ENCODE measurements around the gene NTRK2. TPM values are rescaled to one million over a fixed set of nuclear protein-coding genes. Genes with fewer than 3 reads are reported as not detected.

The NTRK2 gene
- total RNA-seq, 1 donor from 2014 or later: 16.0 TPM

DNA sequence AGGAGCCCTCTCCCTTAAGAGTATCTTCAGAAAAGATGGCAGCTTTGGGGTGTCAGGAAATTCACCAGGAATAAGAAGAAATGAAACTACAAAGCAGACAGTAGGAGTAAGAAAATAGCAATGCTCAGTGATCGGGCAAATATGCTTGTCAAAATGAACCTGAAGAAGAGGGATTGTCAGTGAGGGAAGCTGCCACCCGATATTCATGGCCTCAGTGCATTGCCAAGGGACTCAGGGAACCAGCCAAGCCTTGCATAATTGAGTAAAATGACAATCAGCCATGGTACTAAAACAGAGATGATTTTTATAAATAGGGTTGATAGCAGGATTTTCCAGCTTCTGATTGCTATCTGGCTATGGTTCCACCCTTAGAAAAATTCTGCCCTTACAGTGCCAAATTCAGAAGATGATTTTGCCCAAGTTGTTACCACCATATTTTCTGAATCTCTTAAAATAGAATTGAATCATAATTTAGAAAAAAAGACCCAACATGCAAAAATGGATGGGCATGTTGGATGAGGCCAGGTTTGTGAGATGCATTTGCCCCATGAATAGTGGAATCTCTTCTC, 274.0 kb downstream of the NTRK2 start:
- intact Hi-C loops (cut with DNase I): no loop called here
- H3K4me3 ChIP-seq: no peak overlapping the region
- no peaks in the 10 kb centered on the region for H3K9me3 ChIP-seq
- no peaks in the 10 kb centered on the region for H3K36me3 ChIP-seq
- TF ChIP-seq, protein P1, sequence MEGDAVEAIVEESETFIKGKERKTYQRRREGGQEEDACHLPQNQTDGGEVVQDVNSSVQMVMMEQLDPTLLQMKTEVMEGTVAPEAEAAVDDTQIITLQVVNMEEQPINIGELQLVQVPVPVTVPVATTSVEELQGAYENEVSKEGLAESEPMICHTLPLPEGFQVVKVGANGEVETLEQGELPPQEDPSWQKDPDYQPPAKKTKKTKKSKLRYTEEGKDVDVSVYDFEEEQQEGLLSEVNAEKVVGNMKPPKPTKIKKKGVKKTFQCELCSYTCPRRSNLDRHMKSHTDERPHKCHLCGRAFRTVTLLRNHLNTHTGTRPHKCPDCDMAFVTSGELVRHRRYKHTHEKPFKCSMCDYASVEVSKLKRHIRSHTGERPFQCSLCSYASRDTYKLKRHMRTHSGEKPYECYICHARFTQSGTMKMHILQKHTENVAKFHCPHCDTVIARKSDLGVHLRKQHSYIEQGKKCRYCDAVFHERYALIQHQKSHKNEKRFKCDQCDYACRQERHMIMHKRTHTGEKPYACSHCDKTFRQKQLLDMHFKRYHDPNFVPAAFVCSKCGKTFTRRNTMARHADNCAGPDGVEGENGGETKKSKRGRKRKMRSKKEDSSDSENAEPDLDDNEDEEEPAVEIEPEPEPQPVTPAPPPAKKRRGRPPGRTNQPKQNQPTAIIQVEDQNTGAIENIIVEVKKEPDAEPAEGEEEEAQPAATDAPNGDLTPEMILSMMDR (IDR thresholded peaks at IDR 0.05): no peak
- TF ChIP-seq POLR2AphosphoS5 (IDR thresholded peaks at IDR 0.05; ENCODE audit: insufficient read depth in 1 of 2, low read depth in 1 of 2) (no peak), POLR2A (IDR thresholded peaks at IDR 0.05) (no peak)
- no peak for DNase-seq (ENCODE audit: extremely low spot score in 2 of 2)
- no peak overlapping the region for H3K27ac ChIP-seq
- H3K27me3 ChIP-seq: no peaks in the 10 kb centered on the region
- peaks cover 10% of the 10 kb centered on the region for H3K4me1 ChIP-seq

GRCh38 chr9:84945878-84946538, 276.5 kb downstream of the NTRK2 start:
- H3K9me3 ChIP-seq: no peaks in the 10 kb centered on the region
- no peaks in the 10 kb centered on the region for H3K27me3 ChIP-seq
- no peak overlapping the region for H3K27ac ChIP-seq
- H3K4me3 ChIP-seq: no peak overlapping the region
- DNase-seq (ENCODE audit: extremely low spot score in 2 of 2): no peak
- H3K4me1 ChIP-seq: peaks cover 10% of the 10 kb centered on the region
- intact Hi-C loops (cut with DNase I): no loop called here
- no peak for TF ChIP-seq POLR2A (IDR thresholded peaks at IDR 0.05)
- TF ChIP-seq, protein P1 (IDR thresholded peaks at IDR 0.05): no peak
- no peak for TF ChIP-seq POLR2AphosphoS5 (IDR thresholded peaks at IDR 0.05; ENCODE audit: insufficient read depth in 1 of 2, low read depth in 1 of 2)
- H3K36me3 ChIP-seq: no peaks in the 10 kb centered on the region

DNA sequence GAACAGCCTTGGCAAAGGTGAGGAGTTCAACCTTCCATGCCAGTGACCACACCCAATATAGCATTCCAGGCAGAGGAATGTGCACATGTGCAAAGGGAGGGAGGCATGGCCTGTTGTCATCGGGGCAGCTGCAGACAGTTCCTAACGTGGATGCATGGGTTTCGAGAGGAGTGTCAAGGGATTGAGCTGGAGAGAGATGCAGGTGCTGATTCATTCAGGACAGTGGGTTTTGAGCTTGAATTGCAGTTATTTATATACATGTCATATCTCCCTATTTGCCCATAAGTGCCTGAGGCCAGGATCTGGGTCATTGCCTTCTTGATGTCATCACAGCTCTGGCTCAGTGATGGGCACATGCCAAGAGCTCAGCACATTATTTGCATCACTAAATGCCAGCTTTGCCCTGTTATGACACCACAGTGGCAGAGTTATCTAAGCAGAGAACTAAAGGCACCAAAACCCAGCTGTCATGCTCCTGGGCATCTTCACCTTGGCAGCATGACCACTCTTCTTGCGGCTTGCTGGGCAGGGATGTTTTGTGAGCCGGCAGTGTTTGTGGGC, 278.0 kb downstream of the NTRK2 start:
- H3K27me3 ChIP-seq: no peaks in the 10 kb centered on the region
- no peak overlapping the region for H3K27ac ChIP-seq
- intact Hi-C loops (cut with DNase I): no loop called here
- no peaks in the 10 kb centered on the region for H3K36me3 ChIP-seq
- DNase-seq (ENCODE audit: extremely low spot score in 2 of 2): no peak
- peaks cover 16% of the 10 kb centered on the region for H3K4me1 ChIP-seq
- H3K9me3 ChIP-seq: no peaks in the 10 kb centered on the region
- TF ChIP-seq, protein P1 (IDR thresholded peaks at IDR 0.05): no peak
- TF ChIP-seq POLR2A (IDR thresholded peaks at IDR 0.05) (no peak), POLR2AphosphoS5 (IDR thresholded peaks at IDR 0.05; ENCODE audit: insufficient read depth in 1 of 2, low read depth in 1 of 2) (no peak)
- no peak overlapping the region for H3K4me3 ChIP-seq

GRCh38 chr9:84949258-84949657, 279.7 kb downstream of the NTRK2 start:
- no peaks in the 10 kb centered on the region for H3K36me3 ChIP-seq
- no peaks in the 10 kb centered on the region for H3K9me3 ChIP-seq
- peaks cover 16% of the 10 kb centered on the region for H3K4me1 ChIP-seq
- no peaks in the 10 kb centered on the region for H3K27me3 ChIP-seq
- no peak overlapping the region for H3K4me3 ChIP-seq
- intact Hi-C loops (cut with DNase I): no loop called here
- DNase-seq (ENCODE audit: extremely low spot score in 2 of 2): no peak
- H3K27ac ChIP-seq: no peak overlapping the region
- no peak for TF ChIP-seq POLR2A (IDR thresholded peaks at IDR 0.05)
- TF ChIP-seq POLR2AphosphoS5 (IDR thresholded peaks at IDR 0.05; ENCODE audit: insufficient read depth in 1 of 2, low read depth in 1 of 2): no peak

DNA sequence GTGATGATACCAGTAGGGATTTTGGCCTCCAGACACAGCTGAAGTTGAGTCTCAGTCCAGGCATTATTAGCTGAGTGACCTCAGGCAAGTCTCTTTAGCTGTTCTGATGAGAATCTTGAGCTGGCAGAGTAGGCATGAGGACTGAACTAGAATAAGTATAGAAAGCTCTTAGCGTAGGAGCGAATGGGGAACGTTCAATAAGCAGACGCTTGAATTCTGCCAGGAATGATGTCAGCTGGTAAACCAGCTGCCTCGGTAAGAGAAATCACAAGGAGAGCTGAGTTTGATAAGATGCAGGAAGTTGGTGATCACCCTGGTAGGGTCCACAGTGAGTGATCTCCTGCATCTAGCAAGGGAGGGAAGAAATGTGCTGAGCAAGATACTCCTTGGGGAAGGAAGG, 280.4 kb downstream of the NTRK2 start:
- Histone ChIP-seq H3K27me3 (no peaks in the 10 kb centered on the region), H3K36me3 (no peaks in the 10 kb centered on the region), H3K27ac (no peak overlapping the region), H3K4me1 (peaks cover 16% of the 10 kb centered on the region), H3K4me3 (no peak overlapping the region), H3K9me3 (no peaks in the 10 kb centered on the region)
- TF ChIP-seq, protein P1 (IDR thresholded peaks at IDR 0.05): no peak
- TF ChIP-seq POLR2A (IDR thresholded peaks at IDR 0.05): no peak
- no peak for TF ChIP-seq POLR2AphosphoS5 (IDR thresholded peaks at IDR 0.05; ENCODE audit: insufficient read depth in 1 of 2, low read depth in 1 of 2)
- intact Hi-C loops (cut with DNase I): no loop called here
- DNase-seq (ENCODE audit: extremely low spot score in 2 of 2): no peak

Measured in vagina (tissue), 2 donors.